ENCODE data around the gene NAMPT.

The NAMPT gene

GRCh38 chr7:106277976-106278375, 6.8 kb downstream of the NAMPT start:
- in situ Hi-C loops (cut with HindIII; ENCODE audit: low sequenced_read_pairs): no loop called here

DNA sequence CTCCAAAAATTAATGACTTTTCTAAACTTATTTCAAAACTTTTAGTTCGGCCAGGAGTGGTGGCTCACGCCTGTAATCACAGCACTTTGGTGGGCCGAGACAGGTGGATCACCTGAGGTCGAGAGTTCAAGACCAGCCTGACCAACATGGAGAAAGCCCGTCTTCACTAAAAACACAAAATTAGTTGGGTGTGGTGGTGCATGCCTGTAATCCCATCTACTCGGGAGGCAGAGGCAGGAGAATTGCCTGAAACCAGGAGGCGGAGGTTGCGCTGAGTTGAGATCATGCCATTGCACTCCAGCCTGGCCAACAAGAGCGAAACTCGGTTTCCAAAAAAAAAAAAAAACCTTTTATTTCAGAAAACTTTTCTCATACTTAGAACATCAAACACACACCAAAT, 8.3 kb downstream of the NAMPT start:
- in situ Hi-C loops (cut with HindIII; ENCODE audit: low sequenced_read_pairs): no loop called here

DNA sequence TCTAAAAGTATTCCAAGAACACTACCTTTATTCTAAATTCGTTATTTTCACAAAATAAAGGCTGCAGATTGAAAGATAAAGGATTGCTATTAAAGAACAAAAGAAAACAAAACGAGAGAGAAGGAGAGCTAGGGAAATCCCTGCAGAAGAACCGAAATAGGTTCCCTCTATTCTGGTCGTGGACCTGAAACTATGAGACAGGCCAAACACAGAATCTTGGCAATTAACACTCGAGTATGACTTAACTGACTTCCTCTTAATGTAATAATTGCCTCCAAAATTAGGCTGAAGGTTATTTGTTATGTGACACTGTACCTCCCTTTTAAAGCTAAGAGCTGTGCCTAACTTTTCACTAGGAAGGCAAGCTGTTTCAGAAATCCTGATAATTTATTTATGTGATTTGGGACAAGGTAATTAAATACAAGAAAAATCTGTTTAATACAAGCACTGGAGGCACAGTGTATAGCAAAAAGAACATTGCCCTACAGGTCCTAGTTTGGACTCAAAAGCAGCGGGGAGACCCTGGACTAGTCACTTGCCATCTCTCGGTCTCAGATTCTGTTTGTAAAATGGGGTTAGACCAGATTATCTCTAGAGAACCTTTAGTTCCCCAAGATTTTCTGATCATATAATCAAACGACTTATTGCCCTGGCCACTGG, 11.6 kb downstream of the NAMPT start:
- in situ Hi-C loops (cut with HindIII; ENCODE audit: low sequenced_read_pairs): no loop called here

- in situ Hi-C loops (cut with HindIII; ENCODE audit: low sequenced_read_pairs): no loop called here
Observed at GRCh38 chr7:106270122-106270977, 14.4 kb downstream of the NAMPT start.

GRCh38 chr7:106269254-106269961, 15.4 kb downstream of the NAMPT start:
- in situ Hi-C loops (cut with HindIII; ENCODE audit: low sequenced_read_pairs): no loop called here

GRCh38 chr7:106265133-106265532, 19.6 kb downstream of the NAMPT start:
- in situ Hi-C loops (cut with HindIII; ENCODE audit: low sequenced_read_pairs): no loop called here

DNA sequence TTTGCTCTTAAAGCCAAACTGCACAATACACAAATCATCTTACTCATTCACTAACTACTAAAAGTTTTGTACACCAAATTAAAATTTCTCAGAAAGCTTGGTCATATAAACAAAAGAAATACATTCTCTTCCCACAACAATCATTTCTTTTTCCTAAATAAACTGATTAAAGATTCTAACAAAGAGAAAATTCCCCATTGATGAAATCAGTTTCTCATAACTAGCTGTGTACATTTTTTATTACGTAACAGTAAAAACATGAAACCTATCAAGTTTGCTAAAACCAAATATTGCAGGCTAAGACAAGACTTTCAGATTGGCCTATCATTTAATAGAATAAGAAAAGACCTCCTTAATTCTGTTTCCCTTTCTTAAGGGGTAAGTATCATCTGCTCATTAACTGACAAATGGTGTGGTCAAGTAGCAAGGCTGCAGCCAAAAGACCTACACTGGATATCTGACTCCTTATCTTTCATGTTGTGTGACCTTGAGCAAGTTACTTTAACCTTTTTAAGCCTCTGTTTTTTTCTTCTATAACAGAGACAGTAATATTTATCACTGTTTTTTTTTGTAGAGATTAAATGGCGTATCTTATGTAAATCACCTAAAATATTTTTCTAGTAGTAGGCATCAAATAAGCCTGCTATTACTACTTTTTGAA, 22.4 kb downstream of the NAMPT start:
- in situ Hi-C loops (cut with HindIII; ENCODE audit: low sequenced_read_pairs): no loop called here

DNA sequence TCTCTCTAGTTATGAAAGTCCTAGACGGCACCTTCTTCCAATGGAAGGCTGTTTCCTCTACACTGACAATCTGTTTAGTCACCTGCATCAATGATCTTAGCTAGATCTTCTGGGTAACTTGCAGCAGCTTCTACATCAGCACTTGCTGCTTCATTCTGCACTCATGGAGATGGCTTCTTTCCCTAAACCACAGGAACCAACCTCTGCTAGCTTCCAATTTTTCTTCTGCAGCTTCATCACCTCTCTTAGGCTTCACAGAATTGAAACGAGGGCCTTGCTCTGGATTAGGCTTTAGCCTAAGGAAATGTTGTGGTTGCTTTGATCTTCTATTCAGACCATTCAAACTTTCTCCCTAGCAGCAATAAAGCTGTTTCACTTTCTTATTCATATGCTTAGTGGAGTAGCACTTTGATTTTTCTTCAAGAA, 24.6 kb downstream of the NAMPT start:
- in situ Hi-C loops (cut with HindIII; ENCODE audit: low sequenced_read_pairs): no loop called here

DNA sequence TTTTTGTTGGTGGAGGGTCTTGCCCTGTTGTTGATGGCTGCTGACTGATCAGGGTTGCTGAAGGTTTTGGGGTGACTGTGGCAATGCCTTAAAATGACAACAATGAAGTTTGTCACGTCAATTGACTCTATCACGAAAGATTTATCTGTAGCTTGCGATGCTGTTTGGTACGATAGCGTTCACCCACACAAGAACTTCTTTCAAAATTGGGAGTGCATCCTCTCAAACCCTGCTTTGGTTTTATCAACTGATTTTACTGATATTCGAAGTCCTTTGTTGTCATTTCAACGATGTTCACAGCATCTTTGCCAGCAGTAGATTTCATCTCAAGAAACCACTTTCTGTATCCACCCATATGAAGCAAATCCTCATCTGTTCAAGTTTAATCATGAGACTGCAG, 26.0 kb downstream of the NAMPT start:
- in situ Hi-C loops (cut with HindIII; ENCODE audit: low sequenced_read_pairs): no loop called here

DNA sequence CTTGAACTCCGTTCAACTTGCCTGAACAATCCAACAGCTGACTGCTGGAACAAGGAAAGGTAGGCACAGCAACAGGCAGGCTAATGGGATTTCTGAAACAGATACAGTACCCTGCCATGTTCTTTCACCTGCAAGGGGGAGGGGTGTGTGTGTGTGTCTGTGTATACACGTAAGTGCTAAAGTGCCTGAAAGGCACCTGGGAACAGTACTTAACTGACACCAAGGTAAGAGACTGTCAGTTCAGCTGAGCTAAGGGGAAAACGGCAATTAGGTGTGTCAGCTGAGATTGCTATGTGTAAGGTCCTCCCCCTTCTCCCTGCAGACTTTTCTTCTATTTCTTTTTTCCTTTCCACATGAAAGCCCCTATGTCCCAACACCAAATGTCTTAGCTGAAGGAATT, 27.0 kb downstream of the NAMPT start:
- in situ Hi-C loops (cut with HindIII; ENCODE audit: low sequenced_read_pairs): no loop called here

- in situ Hi-C loops (cut with HindIII; ENCODE audit: low sequenced_read_pairs): no loop called here
Observed at GRCh38 chr7:106256144-106256543, 28.6 kb downstream of the NAMPT start.

DNA sequence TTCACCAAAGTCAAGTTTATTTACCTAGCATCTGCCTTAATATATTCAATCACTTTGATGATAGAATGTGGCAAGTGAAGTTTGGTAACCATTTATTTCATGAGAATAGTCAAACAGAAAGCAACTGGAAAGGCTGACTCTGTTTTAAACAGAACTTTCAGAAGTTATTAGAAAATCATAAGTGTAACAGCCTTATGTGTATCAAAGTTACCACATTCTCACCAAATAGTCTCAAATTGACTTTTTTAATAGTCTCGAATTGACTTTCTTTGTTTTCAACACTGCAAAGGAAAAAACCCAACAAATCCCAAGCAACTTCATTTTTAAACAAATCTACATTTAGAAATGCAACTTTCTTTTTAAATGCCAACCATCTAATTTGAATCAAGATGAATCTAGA, 29.5 kb downstream of the NAMPT start:
- in situ Hi-C loops (cut with HindIII; ENCODE audit: low sequenced_read_pairs): no loop called here

GRCh38 chr7:106254525-106255116, 30.2 kb downstream of the NAMPT start:
- in situ Hi-C loops (cut with HindIII; ENCODE audit: low sequenced_read_pairs): no loop called here

DNA sequence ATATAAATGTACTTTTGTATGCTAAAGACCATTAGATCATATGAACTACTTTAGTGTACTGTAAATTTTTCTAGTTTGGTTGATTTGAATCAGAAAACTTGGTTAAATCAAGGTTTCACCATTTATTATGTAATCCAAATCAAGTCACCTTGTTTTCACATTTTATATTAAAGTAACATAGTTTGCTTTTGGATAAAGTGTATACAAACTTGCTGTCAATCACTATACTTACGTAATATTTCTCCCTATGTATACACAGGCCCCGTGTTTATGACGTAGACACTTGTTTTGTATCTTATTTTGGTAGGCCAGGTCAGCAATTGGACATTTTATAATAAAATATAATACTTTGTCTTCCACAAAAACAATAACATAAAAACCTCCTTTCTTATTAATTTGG, 32.2 kb downstream of the NAMPT start:
- in situ Hi-C loops (cut with HindIII; ENCODE audit: low sequenced_read_pairs): no loop called here

- in situ Hi-C loops (cut with HindIII; ENCODE audit: low sequenced_read_pairs): no loop called here
Observed at GRCh38 chr7:106249488-106249887, 35.3 kb downstream of the NAMPT start.

GRCh38 chr7:106248600-106248999, 36.2 kb downstream of the NAMPT start:
- in situ Hi-C loops (cut with HindIII; ENCODE audit: low sequenced_read_pairs): no loop called here

DNA sequence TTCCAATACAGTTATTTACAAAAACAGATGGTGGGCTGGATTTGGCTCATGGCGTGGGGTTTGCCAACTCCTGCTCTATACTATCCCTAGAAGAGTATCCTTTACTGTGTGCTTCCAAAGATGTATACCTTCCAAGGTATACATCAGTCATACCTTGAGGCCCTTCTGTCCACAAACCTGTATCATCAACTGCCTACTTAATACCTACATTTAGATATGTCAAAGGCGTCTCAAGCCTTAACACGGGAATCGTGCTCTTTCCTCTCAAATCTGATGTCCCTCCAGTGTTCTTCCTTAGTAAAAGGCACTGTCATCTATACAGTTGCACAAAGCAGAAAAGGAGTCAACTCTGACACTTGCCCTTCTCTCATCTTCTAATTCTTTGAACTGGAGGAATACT, 36.9 kb downstream of the NAMPT start:
- in situ Hi-C loops (cut with HindIII; ENCODE audit: low sequenced_read_pairs): no loop called here

DNA sequence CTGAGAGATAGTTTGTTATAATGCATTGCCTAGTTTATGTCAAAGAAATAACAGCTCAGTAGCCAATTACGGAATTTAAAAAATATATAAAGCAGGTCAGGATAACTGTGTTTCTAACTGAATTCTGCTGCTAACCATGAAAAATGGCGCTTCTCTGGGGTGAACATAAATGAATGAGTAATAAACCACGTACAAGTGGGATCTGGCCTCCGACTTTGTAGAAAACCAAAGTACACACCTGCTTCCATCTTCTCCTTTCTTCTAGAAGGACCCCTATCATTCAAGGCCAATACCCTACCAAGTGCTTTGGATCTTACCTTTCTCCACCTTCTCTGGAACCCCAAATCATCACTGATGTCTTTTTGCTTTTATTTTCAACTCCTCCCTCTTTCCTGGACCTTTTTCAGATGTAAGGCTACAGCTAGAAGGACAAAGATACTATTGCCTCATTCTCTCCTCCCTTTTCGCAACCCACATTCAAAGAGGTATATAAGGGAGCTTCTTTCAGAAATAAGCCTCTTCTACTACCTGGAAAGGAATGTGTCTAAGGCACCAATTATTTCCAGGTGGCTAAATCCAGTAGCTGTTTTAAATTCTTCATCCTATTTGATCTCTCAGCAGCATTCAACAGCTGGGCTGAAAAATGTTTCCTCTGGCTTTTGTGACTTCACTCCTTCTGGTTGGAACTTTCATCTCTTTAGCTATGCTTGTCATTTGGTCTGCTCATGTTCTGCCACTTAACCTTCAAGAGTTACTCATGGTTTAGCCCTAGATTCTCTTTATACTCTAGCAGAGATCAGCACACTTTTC, 37.7 kb downstream of the NAMPT start:
- in situ Hi-C loops (cut with HindIII; ENCODE audit: low sequenced_read_pairs): no loop called here

DNA sequence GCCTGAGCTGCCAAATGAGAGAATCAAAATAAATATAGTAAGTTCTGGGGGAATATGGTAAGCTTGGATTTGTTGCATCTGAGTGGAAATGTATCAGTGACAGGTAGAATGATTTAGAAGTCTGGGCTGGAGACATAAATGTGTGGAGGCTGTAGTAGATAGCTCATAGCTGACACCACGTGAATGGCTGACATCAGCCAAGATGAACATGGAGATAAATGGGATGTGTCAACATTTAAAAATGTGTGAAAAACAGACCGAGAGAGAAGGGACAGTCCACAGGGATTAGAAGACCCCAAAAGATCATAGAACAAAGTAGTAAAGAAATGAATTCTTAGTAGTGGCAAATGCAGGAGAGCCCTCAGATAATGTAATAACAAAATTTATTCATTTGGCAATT, 40.9 kb downstream of the NAMPT start:
- in situ Hi-C loops (cut with HindIII; ENCODE audit: low sequenced_read_pairs): no loop called here

DNA sequence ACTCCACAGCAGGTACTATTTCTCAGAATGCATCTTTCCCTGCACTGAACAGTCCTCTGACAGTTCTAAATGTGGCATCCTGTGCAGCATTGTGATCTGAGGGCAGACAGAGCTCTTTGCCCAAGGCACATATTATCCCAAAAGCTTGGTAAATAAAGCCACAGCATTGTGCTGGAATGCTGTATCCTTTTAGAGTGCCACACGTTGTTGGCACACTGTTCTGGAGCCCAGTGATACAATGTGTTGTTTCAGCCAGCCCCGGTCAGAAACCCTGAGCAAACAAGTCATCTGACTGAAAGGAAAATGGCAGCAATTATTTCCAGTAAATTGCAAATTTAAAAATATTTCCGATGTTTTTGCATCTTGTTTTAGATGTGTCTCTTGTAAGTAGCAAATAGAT, 45.4 kb downstream of the NAMPT start:
- in situ Hi-C loops (cut with HindIII; ENCODE audit: low sequenced_read_pairs): no loop called here

Measured in DLD1 (cell line).